ENCODE data around the gene CRACR2A. TPM values are rescaled to one million over a fixed set of nuclear protein-coding genes. Genes with fewer than 3 reads are reported as not detected.

CRACR2A gene
- total and polyA plus RNA-seq, 2 of the 13 experiments (the other 11 are each of a cell fraction or from before 2014, with no cell fraction given), result 0.09 to 0.20 TPM

- TF ChIP-seq, protein P1, sequence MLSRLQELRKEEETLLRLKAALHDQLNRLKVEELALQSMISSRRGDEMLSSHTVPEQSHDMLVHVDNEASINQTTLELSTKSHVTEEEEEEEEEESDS (CRISPR knock-in tag; IDR thresholded peaks at IDR 0.05; ENCODE audit: borderline replicate concordance), result no peak
- TF ChIP-seq PBX2 (CRISPR knock-in tag; IDR thresholded peaks at IDR 0.05) (no peak), MEIS2 (CRISPR knock-in tag; IDR thresholded peaks at IDR 0.05) (no peak), DNMT1 (CRISPR knock-in tag; IDR thresholded peaks at IDR 0.05) (no peak)
These were observed 73.1 kb downstream of the CRACR2A start (continued) for GRCh38 chr12:3679831-3680230.

DNA sequence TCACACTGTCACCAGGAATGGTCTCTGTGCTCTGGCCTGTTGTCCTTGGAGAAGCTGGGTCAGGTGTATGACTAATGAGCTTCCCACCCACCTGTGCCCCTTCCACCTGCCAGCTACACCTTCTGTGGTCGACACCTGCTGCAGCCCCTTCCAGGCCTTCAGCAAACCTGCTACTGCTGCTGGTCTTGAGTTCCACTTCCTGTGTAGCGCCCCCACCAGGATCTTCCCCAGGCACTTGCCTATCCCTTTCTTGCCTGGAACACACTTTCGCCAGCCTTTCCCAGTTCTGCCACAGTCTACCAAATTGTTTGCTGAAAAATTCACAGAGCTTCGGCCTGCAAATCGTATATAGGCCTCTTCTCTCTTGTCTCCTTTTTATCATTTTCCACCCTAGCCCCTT is 75.3 kb downstream of the CRACR2A start:
- no peak for FAIRE-seq
- ChIA-PET CTCF (ENCODE audit: low intra/inter-chr PET ratio, low total read pairs) (no interaction called here), POLR2A (no interaction called here)
- no peak overlapping the region for H3K4me2 ChIP-seq (ENCODE audit: low read depth, low read length)
- no peaks in the 10 kb centered on the region for H3K9me3 ChIP-seq (ENCODE audit: low read length)
- no peak for DNase-seq (ENCODE audit: low spot score)
- intact Hi-C loops (cut with micrococcal nuclease; ENCODE audit: unreplicated experiment) (no loop called here), in situ Hi-C loops (cut with HindIII; ENCODE audit: extremely low pct_ligation_motif_present, low pct_unique_long_range_greater_than_20kb) (no loop called here)
- no peaks in the 10 kb centered on the region for H3K4me1 ChIP-seq (ENCODE audit: insufficient read depth, low read length)
- H3K27me3 ChIP-seq (ENCODE audit: control insufficient read depth in 1 of 2, insufficient read depth in 2 of 2, low read length in 2 of 2), result no peaks in the 10 kb centered on the region
- no peaks in the 10 kb centered on the region for H4K20me1 ChIP-seq (ENCODE audit: insufficient read depth, low read length)
- BruUV-seq (replicated peaks), result no TSS peak
- TF ChIP-seq TOE1 (CRISPR knock-in tag; IDR thresholded peaks at IDR 0.05) (no peak), ZNF710 (CRISPR knock-in tag; IDR thresholded peaks at IDR 0.05; ENCODE audit: borderline replicate concordance) (no peak)
- H3K36me3 ChIP-seq (replicated peaks in 1 of 2; ENCODE audit: control insufficient read depth in 1 of 2, insufficient read depth in 2 of 2, low read length in 2 of 2), result no peaks in the 10 kb centered on the region
- H3K27ac ChIP-seq (ENCODE audit: extremely low read length, insufficient read depth, low read length), result no peak overlapping the region
- no peak for ATAC-seq
- H2AFZ ChIP-seq (ENCODE audit: low read length), result no peak overlapping the region
- H3K4me3 ChIP-seq (replicated peaks in 1 of 3; ENCODE audit: insufficient read depth in 1 of 3, low read depth in 2 of 3, low read length in 3 of 3), result no peak overlapping the region
- H3K79me2 ChIP-seq (ENCODE audit: insufficient read depth, low read length), result no peaks in the 10 kb centered on the region
- WGBS (ENCODE audit: low lambda C conversion rate), result 22% methylated on average over 5 of the region's 5 CpGs
- no peak overlapping the region for H3K9ac ChIP-seq (ENCODE audit: insufficient read depth, low read depth, low read length)

Data from HepG2 (cell line).